NCI-H226 (cell line): ENCODE data around the gene RHBDD2.
A peak's percentile ranks its signal among the peaks of the same experiment; 100 is the strongest.
"Not testable (repeated sequence)": the region's sequence is repeated elsewhere in the genome, so short reads cannot be mapped to it uniquely, and the experiment has no call there.

Experiments used
- DNase-seq: peaks from one replicate; pipeline ENCODE4 v3.0.0-alpha.2; 2015

The RHBDD2 gene

GRCh38 chr7:75878769-75879611 lies at the start of gene RHBDD2:
RHBDD2 (plus strand) TSS chr7:75879034; CDS start chr7:75879083, 49 bp downstream.
- peak; percentile 79 for DNase-seq

- peak; percentile 9 for DNase-seq
These were observed 49.2 kb upstream of the RHBDD2 start for GRCh38 chr7:75829656-75830055.

- DNase-seq: no peak
These were observed 47.9 kb upstream of the RHBDD2 start for GRCh38 chr7:75830978-75831377.

GRCh38 chr7:75833662-75834061 lies 45.2 kb upstream of the RHBDD2 start:
- DNase-seq: not testable (repeated sequence)

GRCh38 chr7:75835688-75836285 lies 43.0 kb upstream of the RHBDD2 start:
- no peak for DNase-seq

GRCh38 chr7:75836798-75837197 lies 42.0 kb upstream of the RHBDD2 start:
- no peak for DNase-seq

GRCh38 chr7:75838281-75838930 lies 40.4 kb upstream of the RHBDD2 start:
- DNase-seq: not testable (repeated sequence)

- no peak for DNase-seq
These were observed 38.8 kb upstream of the RHBDD2 start for GRCh38 chr7:75840029-75840428.

GRCh38 chr7:75842836-75843446 lies 35.9 kb upstream of the RHBDD2 start:
- DNase-seq: peak; percentile 81

- DNase-seq: no peak
These were observed 35.2 kb upstream of the RHBDD2 start for GRCh38 chr7:75843613-75844116.

GRCh38 chr7:75844158-75844557 lies 34.7 kb upstream of the RHBDD2 start:
- DNase-seq: no peak

- DNase-seq: not testable (repeated sequence)
These were observed 33.7 kb upstream of the RHBDD2 start for GRCh38 chr7:75845132-75845531.

- no peak for DNase-seq
These were observed 31.1 kb upstream of the RHBDD2 start for GRCh38 chr7:75847707-75848106.

GRCh38 chr7:75849573-75849972 lies 29.3 kb upstream of the RHBDD2 start:
- no peak for DNase-seq

GRCh38 chr7:75850235-75850634 lies 28.6 kb upstream of the RHBDD2 start:
- no peak for DNase-seq

- peak; percentile 79 for DNase-seq
These were observed 24.6 kb upstream of the RHBDD2 start for GRCh38 chr7:75854233-75854632.

- DNase-seq: not testable (repeated sequence)
These were observed 24.0 kb upstream of the RHBDD2 start for GRCh38 chr7:75854813-75855345.

- no peak for DNase-seq
These were observed 22.3 kb upstream of the RHBDD2 start for GRCh38 chr7:75856536-75856935.

- DNase-seq: no peak
These were observed 20.4 kb upstream of the RHBDD2 start for GRCh38 chr7:75858410-75858809.

GRCh38 chr7:75861636-75862035 lies 17.2 kb upstream of the RHBDD2 start:
- DNase-seq: no peak

- not testable (repeated sequence) for DNase-seq
These were observed 14.6 kb upstream of the RHBDD2 start for GRCh38 chr7:75864251-75864650.

- DNase-seq: no peak
These were observed 12.7 kb upstream of the RHBDD2 start for GRCh38 chr7:75866114-75866488.
